VCaP (cell line): ENCODE data around the gene CDC25C.

Experiments used
- H3K27ac ChIP-seq: fragments of 450-650 bp; 2 replicates; pipeline ENCODE4 v1.5.1; 2017
- TF ChIP-seq, protein P1 (sequence below): fragments of 450-650 bp; conservative IDR thresholded peaks from 2 replicates; pipeline ENCODE4 v1.5.1; 2017; ENCODE audit warnings: mild to moderate bottlenecking, moderate library complexity

CDC25C gene

DNA sequence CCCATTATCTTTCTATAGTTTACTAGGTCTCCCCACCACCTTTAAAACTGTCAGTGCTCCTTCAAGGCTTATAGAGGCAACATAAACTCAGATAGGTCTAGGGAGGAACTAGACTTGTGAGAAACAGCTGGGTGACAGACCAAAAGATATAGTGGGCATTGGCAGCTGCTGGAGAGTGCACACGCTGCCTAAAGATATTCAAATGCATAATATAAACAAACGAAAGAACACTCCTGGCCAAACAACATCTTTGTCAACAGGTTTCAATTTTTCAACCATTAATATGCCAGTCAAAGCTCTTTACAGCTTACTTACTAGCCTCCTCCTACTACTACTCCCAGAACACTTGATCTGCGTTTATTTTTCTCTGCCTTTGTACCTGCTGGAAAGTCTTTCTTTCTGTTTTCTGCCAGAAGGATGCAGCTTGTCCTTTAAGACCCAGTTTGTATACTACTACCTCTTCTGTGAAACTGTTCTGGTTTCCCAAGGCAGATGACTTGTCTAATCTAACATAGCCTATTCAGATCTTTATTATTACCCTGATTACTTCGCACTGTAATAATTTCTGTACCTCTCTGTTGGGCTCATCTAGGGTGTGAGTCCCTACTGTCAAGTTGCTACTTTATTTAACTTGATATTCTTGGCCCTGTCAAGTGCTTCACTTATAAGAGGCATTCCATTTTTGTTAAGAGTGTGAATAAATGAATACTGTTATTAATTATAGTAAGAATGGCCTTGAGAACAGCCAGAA lies 35.2 kb upstream of the CDC25C start:
- peak overlapping the region; percentile 36 for H3K27ac ChIP-seq
- TF ChIP-seq, protein P1, sequence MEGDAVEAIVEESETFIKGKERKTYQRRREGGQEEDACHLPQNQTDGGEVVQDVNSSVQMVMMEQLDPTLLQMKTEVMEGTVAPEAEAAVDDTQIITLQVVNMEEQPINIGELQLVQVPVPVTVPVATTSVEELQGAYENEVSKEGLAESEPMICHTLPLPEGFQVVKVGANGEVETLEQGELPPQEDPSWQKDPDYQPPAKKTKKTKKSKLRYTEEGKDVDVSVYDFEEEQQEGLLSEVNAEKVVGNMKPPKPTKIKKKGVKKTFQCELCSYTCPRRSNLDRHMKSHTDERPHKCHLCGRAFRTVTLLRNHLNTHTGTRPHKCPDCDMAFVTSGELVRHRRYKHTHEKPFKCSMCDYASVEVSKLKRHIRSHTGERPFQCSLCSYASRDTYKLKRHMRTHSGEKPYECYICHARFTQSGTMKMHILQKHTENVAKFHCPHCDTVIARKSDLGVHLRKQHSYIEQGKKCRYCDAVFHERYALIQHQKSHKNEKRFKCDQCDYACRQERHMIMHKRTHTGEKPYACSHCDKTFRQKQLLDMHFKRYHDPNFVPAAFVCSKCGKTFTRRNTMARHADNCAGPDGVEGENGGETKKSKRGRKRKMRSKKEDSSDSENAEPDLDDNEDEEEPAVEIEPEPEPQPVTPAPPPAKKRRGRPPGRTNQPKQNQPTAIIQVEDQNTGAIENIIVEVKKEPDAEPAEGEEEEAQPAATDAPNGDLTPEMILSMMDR: no peak

DNA sequence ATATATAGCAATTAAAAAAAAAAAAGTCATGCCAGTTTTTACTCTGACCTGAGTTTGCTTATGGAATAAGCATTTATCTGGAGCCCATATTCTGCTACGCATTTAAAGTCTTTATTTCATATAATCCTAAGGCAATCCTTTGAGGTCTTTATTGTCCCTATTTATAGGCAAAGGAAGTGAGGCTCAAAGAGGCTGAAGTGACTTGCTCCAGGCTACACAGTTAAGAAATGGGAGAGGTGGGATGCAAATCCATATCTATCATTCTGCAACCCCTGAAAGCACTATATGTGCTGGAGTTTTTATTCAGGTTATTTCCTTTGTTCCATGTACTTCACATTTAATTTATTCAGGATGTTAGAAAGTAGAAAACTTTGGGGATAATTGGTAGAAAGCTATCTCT lies 33.0 kb upstream of the CDC25C start:
- H3K27ac ChIP-seq: no peak overlapping the region
- TF ChIP-seq, protein P1: no peak

DNA sequence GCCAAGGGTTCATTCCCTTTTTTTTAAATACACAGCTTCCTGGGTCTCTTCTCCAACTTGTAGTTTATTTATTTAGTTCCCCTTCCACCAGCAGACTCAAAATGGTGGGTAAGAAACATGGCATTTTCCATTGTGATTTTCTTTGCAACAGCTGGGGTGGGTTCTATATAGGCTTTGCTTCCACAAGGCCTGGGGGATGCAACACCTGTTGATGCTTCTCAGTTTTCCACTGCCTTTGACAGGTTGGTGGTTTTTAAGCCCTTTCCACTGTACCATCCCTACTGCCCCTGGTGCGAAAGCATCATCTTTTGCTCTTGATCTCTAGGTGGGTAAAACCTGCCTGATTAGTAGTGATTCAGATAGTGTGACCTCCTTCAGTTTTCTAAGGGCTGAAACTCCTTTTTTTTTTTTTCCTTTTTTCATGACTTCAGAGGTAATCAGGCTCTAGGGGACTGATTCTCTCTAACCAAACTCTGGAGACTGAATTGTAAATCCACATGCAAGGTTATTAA lies 29.4 kb upstream of the CDC25C start:
- TF ChIP-seq, protein P1: no peak
- H3K27ac ChIP-seq: no peak overlapping the region

DNA sequence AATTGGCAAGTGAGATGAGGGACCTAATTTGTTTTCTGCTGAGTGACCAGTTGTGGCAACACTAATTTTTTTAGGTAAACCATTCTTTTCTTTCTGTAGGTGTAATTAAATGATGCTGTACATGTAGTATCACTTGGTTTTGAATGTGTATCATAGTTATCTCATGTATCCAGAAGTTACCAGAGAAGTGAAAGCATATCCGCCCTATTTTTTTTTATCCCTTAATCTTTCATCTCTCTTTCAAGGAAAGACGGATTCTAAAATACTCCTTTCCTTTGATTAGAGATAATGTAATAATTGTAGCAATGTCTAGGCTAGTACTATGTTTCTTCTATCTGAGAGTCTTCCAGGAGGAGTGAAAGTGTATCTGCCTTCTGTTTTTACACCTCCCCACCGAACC lies 28.0 kb upstream of the CDC25C start:
- TF ChIP-seq, protein P1: no peak

DNA sequence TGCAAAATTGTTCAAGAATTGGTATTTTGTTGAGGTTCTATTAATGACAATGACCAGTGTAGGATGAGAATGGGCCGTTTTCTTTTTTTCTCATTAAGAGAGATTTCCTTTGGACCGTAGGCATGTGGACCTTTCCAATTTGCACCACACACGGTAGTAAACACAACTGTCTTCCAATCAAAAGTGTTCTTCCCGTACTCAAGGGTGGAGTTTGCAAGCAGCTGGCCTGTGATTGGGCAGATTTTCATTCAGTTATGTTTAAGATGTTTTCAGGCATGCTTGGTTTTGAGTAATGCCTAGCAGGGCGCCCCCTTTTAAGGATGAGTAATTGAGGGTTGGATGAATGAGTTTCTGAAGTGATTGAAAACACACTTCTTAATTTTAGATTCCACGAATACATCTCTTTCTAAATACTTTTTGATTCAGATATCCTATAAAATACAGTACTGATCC lies 23.3 kb upstream of the CDC25C start:
- TF ChIP-seq, protein P1: no peak
- H3K27ac ChIP-seq: peak overlapping the region; percentile 97

More for the DNA sequence above, 28.0 kb upstream of the CDC25C start:
- no peak overlapping the region for H3K27ac ChIP-seq

DNA sequence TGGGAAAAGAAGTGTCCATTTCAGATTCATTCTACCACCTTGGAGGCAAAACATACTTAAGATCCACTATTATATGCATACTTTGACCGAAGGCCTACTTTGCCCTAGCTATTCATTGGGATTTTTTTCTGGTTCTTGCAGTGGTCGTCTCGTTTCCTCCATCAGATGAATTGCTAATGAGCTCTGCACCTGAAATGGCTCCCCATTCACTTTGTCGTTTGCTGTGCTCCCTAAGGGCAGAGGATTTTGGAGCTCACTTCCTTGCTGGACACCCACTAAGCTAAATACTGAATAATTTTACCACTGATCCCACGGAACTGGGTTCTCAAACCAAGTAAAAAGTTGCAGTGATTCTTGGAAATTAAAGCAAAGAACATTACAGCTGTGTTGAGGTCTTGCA lies 22.8 kb upstream of the CDC25C start:
- peak overlapping the region; percentile 97 for H3K27ac ChIP-seq
- TF ChIP-seq, protein P1: no peak

DNA sequence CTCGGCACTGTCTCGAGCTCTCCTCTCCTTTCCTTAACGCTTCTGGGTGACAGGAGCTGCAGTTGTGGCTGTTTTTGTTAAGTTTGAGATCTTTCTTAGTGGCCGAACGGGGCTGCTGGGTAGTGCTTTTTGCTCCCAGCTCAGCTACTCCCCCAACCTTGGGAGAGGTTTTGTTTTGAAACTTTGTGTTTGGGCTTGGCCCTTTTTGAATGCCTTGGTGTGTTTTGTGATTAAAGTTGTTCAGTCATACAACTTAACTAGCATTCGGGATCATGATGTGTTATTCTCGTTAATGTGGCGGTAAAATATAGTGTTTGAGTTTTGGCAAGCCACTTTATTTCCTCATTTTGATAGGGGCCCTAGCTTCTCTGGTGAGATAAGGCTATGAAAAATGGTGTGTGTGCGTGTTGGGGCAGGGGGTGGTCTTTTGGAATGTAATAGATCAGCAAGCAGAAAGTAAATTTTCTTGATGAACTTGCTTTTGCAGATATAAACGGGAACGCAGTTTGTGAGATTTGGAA lies 22.0 kb upstream of the CDC25C start:
- peak overlapping the region; percentile 97 for H3K27ac ChIP-seq
- TF ChIP-seq, protein P1: no peak
